Adrenal gland (tissue), 5 donors: ENCODE data around the gene APBA1.

Experiments
- POLR2A ChIP-seq, 2 donors: fragments of 450-650 bp; IDR thresholded peaks; one replicate each; pipeline ENCODE4 v1.6.1; 2017; ENCODE audit warnings: antibody characterized with exemption in 2 of 2, mild to moderate bottlenecking in 2 of 2, moderate library complexity in 1 of 2
- TF ChIP-seq, protein P1 (sequence below), 6 experiments: fragments of 450-650 bp in 4 of 6; fragments of 200-600 bp in 2 of 6; sonication (generic) in 1 of 6; IDR thresholded peaks; 1 replicate in 5 of 6; 2 replicates in 1 of 6; pipeline versions ENCODE4 v1.5.1 to v1.8.0; 2016 to 2021; ENCODE audit warnings: antibody characterized with exemption in 6 of 6, mild to moderate bottlenecking in 2 of 6, moderate library complexity in 1 of 6
- donor health status: DM: no; HTN: no; CAD: no.

DNA sequence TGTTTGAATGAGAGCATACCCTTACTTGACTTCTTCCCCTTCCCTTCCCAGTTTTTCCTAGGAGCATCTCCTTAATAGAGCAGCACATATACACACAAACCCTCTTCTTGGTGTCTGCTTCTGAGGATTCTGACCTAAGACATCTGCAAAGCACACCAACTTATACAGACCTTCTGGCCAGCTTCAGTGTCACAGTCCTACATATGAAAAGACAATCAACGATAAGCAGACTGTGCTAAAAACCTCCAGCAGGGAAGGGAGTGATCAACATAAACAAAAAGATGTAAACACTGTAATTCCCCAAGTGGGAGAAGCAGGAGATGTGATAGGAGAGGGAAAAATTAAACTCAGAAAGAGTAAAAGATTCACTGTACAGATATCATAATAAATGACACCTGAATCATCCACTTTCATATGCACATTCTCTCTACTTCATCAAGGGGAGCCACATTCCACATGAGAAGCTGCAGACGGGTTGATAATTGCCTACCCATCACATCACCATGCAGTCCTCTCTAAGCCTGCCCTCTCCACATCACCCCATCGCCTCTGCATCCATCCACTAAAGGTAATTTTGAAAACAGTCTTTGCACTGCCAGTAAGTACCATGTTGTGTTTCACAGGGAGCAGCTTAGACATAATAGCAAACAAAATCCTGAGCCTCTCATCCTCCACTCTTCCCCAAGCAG, 13.0 kb downstream of the APBA1 start:
- TF ChIP-seq, protein P1, sequence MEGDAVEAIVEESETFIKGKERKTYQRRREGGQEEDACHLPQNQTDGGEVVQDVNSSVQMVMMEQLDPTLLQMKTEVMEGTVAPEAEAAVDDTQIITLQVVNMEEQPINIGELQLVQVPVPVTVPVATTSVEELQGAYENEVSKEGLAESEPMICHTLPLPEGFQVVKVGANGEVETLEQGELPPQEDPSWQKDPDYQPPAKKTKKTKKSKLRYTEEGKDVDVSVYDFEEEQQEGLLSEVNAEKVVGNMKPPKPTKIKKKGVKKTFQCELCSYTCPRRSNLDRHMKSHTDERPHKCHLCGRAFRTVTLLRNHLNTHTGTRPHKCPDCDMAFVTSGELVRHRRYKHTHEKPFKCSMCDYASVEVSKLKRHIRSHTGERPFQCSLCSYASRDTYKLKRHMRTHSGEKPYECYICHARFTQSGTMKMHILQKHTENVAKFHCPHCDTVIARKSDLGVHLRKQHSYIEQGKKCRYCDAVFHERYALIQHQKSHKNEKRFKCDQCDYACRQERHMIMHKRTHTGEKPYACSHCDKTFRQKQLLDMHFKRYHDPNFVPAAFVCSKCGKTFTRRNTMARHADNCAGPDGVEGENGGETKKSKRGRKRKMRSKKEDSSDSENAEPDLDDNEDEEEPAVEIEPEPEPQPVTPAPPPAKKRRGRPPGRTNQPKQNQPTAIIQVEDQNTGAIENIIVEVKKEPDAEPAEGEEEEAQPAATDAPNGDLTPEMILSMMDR (IDR thresholded peaks at IDR 0.05), result no peak
- no peak for TF ChIP-seq POLR2A (IDR thresholded peaks at IDR 0.05)
